H9 (cell line): ENCODE data around the gene IMMP1L. TPM values are rescaled to one million over a fixed set of nuclear protein-coding genes. Genes with fewer than 3 reads are reported as not detected.

Experiments used
- DNase-seq: peaks from one replicate; pipeline ENCODE4 v3.0.0-alpha.2; 2017
- H2AFZ ChIP-seq: one replicate; pipeline ENCODE4 v1.6.1; 2013; ENCODE audit warnings: mild to moderate bottlenecking, low read length, control low read depth, moderate library complexity
- H2AK5ac ChIP-seq: 2 replicates; pipeline ENCODE4 v1.6.1; 2013; ENCODE audit warnings: low read length, control low read depth, mixed read lengths; ENCODE audit not compliant: insufficient read length
- H2BK120ac ChIP-seq: one replicate; pipeline ENCODE4 v1.6.1; 2013; ENCODE audit warnings: low read depth, mild to moderate bottlenecking, low read length, control low read depth, inconsistent platforms; ENCODE audit not compliant: poor library complexity, severe bottlenecking
- H2BK12ac ChIP-seq: 2 replicates; pipeline ENCODE4 v1.6.1; 2013; ENCODE audit warnings: low read length, control low read depth, mixed read lengths, low read depth; ENCODE audit not compliant: insufficient read length
- H2BK15ac ChIP-seq: 2 replicates; pipeline ENCODE4 v1.6.1; 2013; ENCODE audit warnings: low read depth, low read length, control low read depth
- H2BK20ac ChIP-seq: one replicate; pipeline ENCODE4 v1.6.1; 2013; ENCODE audit warnings: low read depth, mild to moderate bottlenecking, low read length, control low read depth, inconsistent platforms; ENCODE audit not compliant: poor library complexity, severe bottlenecking
- H2BK5ac ChIP-seq: 2 replicates; pipeline ENCODE4 v1.6.1; 2013; ENCODE audit warnings: low read length, control low read depth, mixed read lengths; ENCODE audit not compliant: insufficient read length
- H3K14ac ChIP-seq: 2 replicates; pipeline ENCODE4 v1.6.1; 2013; ENCODE audit warnings: low read length, control low read depth; ENCODE audit not compliant: insufficient read depth
- H3K18ac ChIP-seq: 2 replicates; pipeline ENCODE4 v1.6.1; 2013; ENCODE audit warnings: low read depth, mild to moderate bottlenecking, mixed read lengths, low read length, control low read depth; ENCODE audit not compliant: insufficient read length
- H3K23ac ChIP-seq: 2 replicates; pipeline ENCODE4 v1.6.1; 2013; ENCODE audit warnings: low read length, control low read depth, mixed read lengths, low read depth; ENCODE audit not compliant: insufficient read length
- H3K23me2 ChIP-seq: 2 replicates; pipeline ENCODE4 v1.6.1; 2013; ENCODE audit warnings: low read depth, mild to moderate bottlenecking, mixed read lengths, low read length, control low read depth; ENCODE audit not compliant: insufficient read length, poor library complexity, severe bottlenecking
- H3K27ac ChIP-seq: 2 replicates; pipeline ENCODE4 v1.5.1; 2013; ENCODE audit warnings: low read length, control low read depth, mixed read lengths, low read depth; ENCODE audit not compliant: insufficient read length
- H3K27me3 ChIP-seq: 2 replicates; pipeline ENCODE4 v1.6.1; 2013; ENCODE audit warnings: low read length, control low read depth, inconsistent platforms; ENCODE audit not compliant: insufficient read depth
- H3K4ac ChIP-seq: 2 replicates; pipeline ENCODE4 v1.6.1; 2013; ENCODE audit warnings: low read depth, mild to moderate bottlenecking, control low read depth, inconsistent platforms, low read length, moderate library complexity
- H3K4me1 ChIP-seq: 2 replicates; pipeline ENCODE4 v1.6.1; 2013; ENCODE audit warnings: low read length, control low read depth, inconsistent platforms; ENCODE audit not compliant: insufficient read depth
- H3K4me2 ChIP-seq: 2 replicates; pipeline ENCODE4 v1.6.1; 2013; ENCODE audit warnings: low read length, control low read depth, mixed read lengths; ENCODE audit not compliant: insufficient read length, insufficient read depth
- H3K56ac ChIP-seq: 2 replicates; pipeline ENCODE4 v1.6.1; 2013; ENCODE audit warnings: low read depth, mild to moderate bottlenecking, mixed read lengths, low read length, control low read depth; ENCODE audit not compliant: insufficient read length
- H3K79me1 ChIP-seq: 2 replicates; pipeline ENCODE4 v1.6.1; 2013; ENCODE audit warnings: low read depth, mild to moderate bottlenecking, moderate library complexity, low read length, control low read depth, inconsistent platforms; ENCODE audit not compliant: insufficient read depth, poor library complexity, severe bottlenecking
- H3K79me2 ChIP-seq: 2 replicates; pipeline ENCODE4 v1.6.1; 2013; ENCODE audit warnings: low read length, control low read depth, inconsistent platforms; ENCODE audit not compliant: insufficient read depth
- H3K9ac ChIP-seq: 2 replicates; pipeline ENCODE4 v1.6.1; 2013; ENCODE audit warnings: low read length, control low read depth, mixed read lengths; ENCODE audit not compliant: insufficient read length; ENCODE audit errors: extremely low read depth
- H3K9me3 ChIP-seq: one replicate; pipeline ENCODE4 v1.6.1; 2013; ENCODE audit warnings: low read depth, low read length, inconsistent platforms; ENCODE audit not compliant: control insufficient read depth
- H3T11ph ChIP-seq: one replicate; pipeline ENCODE4 v1.6.1; 2013; ENCODE audit warnings: mild to moderate bottlenecking, low read length, control low read depth, inconsistent platforms
- H4K20me1 ChIP-seq: one replicate; pipeline ENCODE4 v1.6.1; 2013; ENCODE audit not compliant: control insufficient read depth, insufficient read length, insufficient read depth
- H4K5ac ChIP-seq: 2 replicates; pipeline ENCODE4 v1.6.1; 2013; ENCODE audit warnings: low read depth, mild to moderate bottlenecking, mixed read lengths, low read length, control low read depth; ENCODE audit not compliant: insufficient read length
- H4K8ac ChIP-seq: replicated peaks from 2 replicates; pipeline ENCODE4 v1.6.1; 2013; ENCODE audit warnings: low read length, control low read depth, mixed read lengths, low read depth; ENCODE audit not compliant: insufficient read length
- H4K91ac ChIP-seq: 2 replicates; pipeline ENCODE4 v1.6.1; 2013; ENCODE audit warnings: low read depth, mild to moderate bottlenecking, moderate library complexity, mixed read lengths, low read length, control low read depth; ENCODE audit not compliant: insufficient read length
- H3K27ac Mint-ChIP-seq, 3 experiments: 2 replicates in 2 of 3; 3 replicates in 1 of 3; pipeline ENCODE4 v1.8.0; 2020 to 2021; ENCODE audit warnings: mixed read lengths in 3 of 3, mild to moderate bottlenecking in 1 of 3, moderate library complexity in 1 of 3
- H3K27me3 Mint-ChIP-seq: 2 replicates; pipeline ENCODE4 v1.8.0; 2021; ENCODE audit warnings: low read depth, mild to moderate bottlenecking, moderate library complexity, mixed read lengths
- H3K36me3 Mint-ChIP-seq, 3 experiments: 2 replicates in 2 of 3; 3 replicates in 1 of 3; pipeline ENCODE4 v1.8.0; 2020 to 2021; ENCODE audit warnings: low read depth in 3 of 3, mixed read lengths in 3 of 3; ENCODE audit not compliant: insufficient read depth in 1 of 3
- H3K4me1 Mint-ChIP-seq, 2 experiments: 2 replicates each; pipeline ENCODE4 v1.8.0; 2020; ENCODE audit warnings: mixed read lengths in 2 of 2
- H3K4me3 Mint-ChIP-seq, 2 experiments: 2 replicates in 1 of 2; 3 replicates in 1 of 2; pipeline ENCODE4 v1.8.0; 2020 to 2021; ENCODE audit warnings: mild to moderate bottlenecking in 2 of 2, mixed read lengths in 2 of 2, moderate library complexity in 1 of 2
- H3K9me3 Mint-ChIP-seq, 2 experiments: 2 replicates in 1 of 2; 3 replicates in 1 of 2; pipeline ENCODE4 v1.8.0; 2020; ENCODE audit warnings: mild to moderate bottlenecking in 2 of 2, mixed read lengths in 2 of 2, moderate library complexity in 1 of 2
- total RNA-seq: library from RNA; stranded (reverse); gene quantifications from 2 replicates; pipeline ENCODE4 v1.2.1, GENCODE V29; 2021
- TF ChIP-seq, protein P1 (sequence below): fragments of 200-600 bp; sonication (generic); conservative IDR thresholded peaks from 3 replicates; pipeline ENCODE4 v1.8.0; 2021; ENCODE audit warnings: antibody characterized with exemption, mild to moderate bottlenecking

Gene IMMP1L
- total RNA-seq, 1 experiment from 2014 or later, result 27.0 TPM

DNA sequence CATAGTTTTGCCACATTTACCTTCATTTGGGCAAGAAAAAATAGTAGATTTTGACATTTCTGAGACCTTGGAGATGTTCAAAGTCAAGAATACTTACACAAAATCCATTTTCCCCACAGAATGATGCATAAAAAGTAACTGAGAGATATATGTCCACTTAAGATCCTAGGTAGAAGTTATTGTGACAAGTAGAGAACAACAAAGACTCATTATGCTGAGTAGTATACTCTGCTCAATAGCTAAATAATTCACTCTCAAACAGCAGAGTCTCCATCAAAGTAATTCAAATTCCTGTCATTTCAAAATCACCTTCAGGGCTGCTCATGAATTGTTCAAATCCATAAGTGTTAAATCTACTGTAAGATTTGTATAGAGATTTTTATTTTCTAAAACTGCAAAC lies 35.3 kb downstream of the IMMP1L start:
- Mint-ChIP-seq H3K4me1 (peaks cover 11 to 17% of the 10 kb centered on the region in 2 experiments), H3K4me3 (no peak overlapping the region), H3K27ac (no peak overlapping the region), H3K36me3 (peaks cover 0 to 20% (median 5%) of the 10 kb centered on the region in 3 experiments; a peak in 4 of 7 replicates), H3K27me3 (no peaks in the 10 kb centered on the region), H3K9me3 (no peaks in the 10 kb centered on the region; a peak in 1 of 5 replicates)
- Histone ChIP-seq H2AFZ (no peak overlapping the region), H2BK5ac (no peak overlapping the region), H3K23me2 (no peaks in the 10 kb centered on the region), H3K4me2 (no peak overlapping the region), H2BK20ac (no peak overlapping the region), H4K8ac (no peak overlapping the region), H3K4me1 (no peaks in the 10 kb centered on the region), H3K18ac (no peak overlapping the region), H3K27ac (no peak overlapping the region), H2BK15ac (no peak overlapping the region), H3K56ac (no peak overlapping the region), H2AK5ac (no peak overlapping the region), H4K5ac (no peak overlapping the region), H2BK12ac (no peak overlapping the region), H3T11ph (no peak overlapping the region), H3K9ac (no peak overlapping the region), H3K79me1 (no peaks in the 10 kb centered on the region), H3K4ac (no peak overlapping the region), H3K27me3 (no peaks in the 10 kb centered on the region), H4K91ac (no peak overlapping the region), H3K14ac (no peak overlapping the region), H3K23ac (no peak overlapping the region), H3K79me2 (no peaks in the 10 kb centered on the region), H4K20me1 (no peaks in the 10 kb centered on the region), H3K9me3 (no peaks in the 10 kb centered on the region), H2BK120ac (no peak overlapping the region)
- TF ChIP-seq, protein P1, sequence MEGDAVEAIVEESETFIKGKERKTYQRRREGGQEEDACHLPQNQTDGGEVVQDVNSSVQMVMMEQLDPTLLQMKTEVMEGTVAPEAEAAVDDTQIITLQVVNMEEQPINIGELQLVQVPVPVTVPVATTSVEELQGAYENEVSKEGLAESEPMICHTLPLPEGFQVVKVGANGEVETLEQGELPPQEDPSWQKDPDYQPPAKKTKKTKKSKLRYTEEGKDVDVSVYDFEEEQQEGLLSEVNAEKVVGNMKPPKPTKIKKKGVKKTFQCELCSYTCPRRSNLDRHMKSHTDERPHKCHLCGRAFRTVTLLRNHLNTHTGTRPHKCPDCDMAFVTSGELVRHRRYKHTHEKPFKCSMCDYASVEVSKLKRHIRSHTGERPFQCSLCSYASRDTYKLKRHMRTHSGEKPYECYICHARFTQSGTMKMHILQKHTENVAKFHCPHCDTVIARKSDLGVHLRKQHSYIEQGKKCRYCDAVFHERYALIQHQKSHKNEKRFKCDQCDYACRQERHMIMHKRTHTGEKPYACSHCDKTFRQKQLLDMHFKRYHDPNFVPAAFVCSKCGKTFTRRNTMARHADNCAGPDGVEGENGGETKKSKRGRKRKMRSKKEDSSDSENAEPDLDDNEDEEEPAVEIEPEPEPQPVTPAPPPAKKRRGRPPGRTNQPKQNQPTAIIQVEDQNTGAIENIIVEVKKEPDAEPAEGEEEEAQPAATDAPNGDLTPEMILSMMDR, result no peak
- DNase-seq, result no peak
